ENCODE measurements around the gene SMC1B.

The SMC1B gene

DNA sequence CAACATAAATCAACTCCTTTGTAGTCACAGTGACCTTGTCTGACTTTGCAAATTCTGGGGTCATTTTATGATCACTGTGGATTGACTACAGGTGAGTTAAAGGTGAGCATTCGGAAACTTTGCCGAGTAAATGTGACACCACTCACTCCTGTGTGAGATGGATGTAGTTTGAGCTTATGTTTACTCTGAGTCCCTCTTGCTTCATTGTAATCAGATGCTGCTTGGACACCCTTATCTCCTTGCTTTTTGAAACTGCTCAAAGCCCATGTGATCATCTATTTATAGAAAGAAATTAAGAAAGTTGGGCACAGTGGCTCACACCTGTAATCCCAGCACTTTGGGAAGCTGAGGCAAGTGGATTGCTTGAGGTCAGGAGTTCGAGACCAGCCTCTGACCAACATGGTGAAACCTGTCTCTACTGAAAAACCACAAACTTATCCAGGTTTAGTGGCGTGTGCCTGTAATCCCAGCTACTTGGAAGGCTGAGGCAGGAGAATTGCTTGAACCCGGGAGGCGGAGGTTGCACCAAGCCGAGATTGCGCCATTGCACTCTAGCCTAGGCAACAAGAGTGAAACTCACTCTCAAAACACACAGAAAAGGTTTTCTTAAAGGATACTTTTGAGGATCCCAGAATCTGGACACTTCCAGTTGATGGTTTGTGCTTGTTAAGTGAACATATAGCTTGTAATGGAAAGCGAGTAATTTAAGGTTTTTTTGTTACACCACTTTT is 96.4 kb downstream of the SMC1B start:
- TF ChIP-seq, protein P1, sequence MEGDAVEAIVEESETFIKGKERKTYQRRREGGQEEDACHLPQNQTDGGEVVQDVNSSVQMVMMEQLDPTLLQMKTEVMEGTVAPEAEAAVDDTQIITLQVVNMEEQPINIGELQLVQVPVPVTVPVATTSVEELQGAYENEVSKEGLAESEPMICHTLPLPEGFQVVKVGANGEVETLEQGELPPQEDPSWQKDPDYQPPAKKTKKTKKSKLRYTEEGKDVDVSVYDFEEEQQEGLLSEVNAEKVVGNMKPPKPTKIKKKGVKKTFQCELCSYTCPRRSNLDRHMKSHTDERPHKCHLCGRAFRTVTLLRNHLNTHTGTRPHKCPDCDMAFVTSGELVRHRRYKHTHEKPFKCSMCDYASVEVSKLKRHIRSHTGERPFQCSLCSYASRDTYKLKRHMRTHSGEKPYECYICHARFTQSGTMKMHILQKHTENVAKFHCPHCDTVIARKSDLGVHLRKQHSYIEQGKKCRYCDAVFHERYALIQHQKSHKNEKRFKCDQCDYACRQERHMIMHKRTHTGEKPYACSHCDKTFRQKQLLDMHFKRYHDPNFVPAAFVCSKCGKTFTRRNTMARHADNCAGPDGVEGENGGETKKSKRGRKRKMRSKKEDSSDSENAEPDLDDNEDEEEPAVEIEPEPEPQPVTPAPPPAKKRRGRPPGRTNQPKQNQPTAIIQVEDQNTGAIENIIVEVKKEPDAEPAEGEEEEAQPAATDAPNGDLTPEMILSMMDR (conservative IDR thresholded peaks at IDR 0.05; ENCODE audit: low read depth) = no peak
- ChIA-PET POLR2A (ENCODE audit: low non-redundant PET) (no interaction called here), CTCF (no interaction called here)
- DNase-seq (ENCODE audit: low spot score) = no peak
- peak overlapping the region; percentile 64 for H3K27ac ChIP-seq

DNA sequence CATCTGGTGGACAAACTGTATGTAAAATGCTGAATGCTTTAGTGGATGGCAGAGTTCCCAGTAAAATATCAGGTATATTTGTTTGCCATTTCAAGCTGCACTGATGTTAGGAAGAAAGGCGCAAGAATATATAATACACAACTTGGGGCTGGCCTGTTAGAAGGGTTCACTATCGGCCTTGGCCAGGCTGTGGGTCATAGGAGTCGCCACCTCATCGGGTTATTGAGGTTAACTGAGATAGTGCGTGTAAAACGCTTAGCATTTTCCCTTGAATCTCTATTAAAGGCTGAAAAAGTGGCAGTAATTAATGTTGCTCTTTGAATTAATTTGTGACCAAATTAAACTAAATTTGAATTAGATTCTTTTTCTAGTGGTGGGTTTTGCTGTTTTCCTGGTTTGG is 98.6 kb downstream of the SMC1B start:
- no peak overlapping the region for H3K27ac ChIP-seq
- POLR2A ChIA-PET (ENCODE audit: low non-redundant PET) = no interaction called here

GRCh38 chr22:45314054-45314721 is 99.2 kb downstream of the SMC1B start:
- ChIA-PET CTCF (interaction anchor here (0.6 kb wide), 1 partner anchor 108 kb away, joined by 3 read pairs; no protein-coding TSS in a partner anchor), POLR2A (ENCODE audit: low non-redundant PET) (no interaction called here)
- TF ChIP-seq, protein P1 (conservative IDR thresholded peaks at IDR 0.05; ENCODE audit: low read depth) = no peak
- no peak overlapping the region for H3K27ac ChIP-seq
- no peak for DNase-seq (ENCODE audit: low spot score)

More for the DNA sequence above, 98.6 kb downstream of the SMC1B start:
- DNase-seq (ENCODE audit: low spot score) = no peak
- TF ChIP-seq, protein P1 (conservative IDR thresholded peaks at IDR 0.05; ENCODE audit: low read depth) = no peak
- CTCF ChIA-PET = interaction anchor here (0.6 kb wide), 1 partner anchor 108 kb away, joined by 3 read pairs; no protein-coding TSS in a partner anchor

GRCh38 chr22:45312856-45313255 is 100.5 kb downstream of the SMC1B start:
- ChIA-PET POLR2A (ENCODE audit: low non-redundant PET) (no interaction called here), CTCF (interaction anchor here (0.7 kb wide), 1 partner anchor 658 kb away, joined by 4 read pairs; no protein-coding TSS in a partner anchor)

DNA sequence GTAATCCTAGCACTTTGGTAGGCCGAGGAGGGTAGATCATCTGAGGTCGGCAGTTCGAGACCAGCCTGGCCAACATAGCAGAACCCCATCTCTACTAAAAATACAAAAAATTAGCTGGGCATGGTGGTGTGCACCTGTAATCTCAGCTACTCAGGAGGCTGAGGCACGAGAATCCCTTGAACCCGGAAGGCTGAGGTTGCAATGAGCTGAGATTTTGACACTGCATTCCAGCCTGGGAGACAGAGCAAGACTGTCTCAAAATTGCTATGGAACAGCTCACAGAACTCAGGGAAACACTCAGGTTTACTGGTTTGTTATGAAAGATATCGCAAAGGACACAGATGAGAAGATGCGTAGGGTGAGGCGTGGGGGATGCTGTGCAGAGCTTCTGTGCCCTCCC is 101.0 kb downstream of the SMC1B start:
- ChIA-PET POLR2A (ENCODE audit: low non-redundant PET) (no interaction called here), CTCF (no interaction called here)
- TF ChIP-seq, protein P1 (conservative IDR thresholded peaks at IDR 0.05; ENCODE audit: low read depth) = no peak
- no peak for DNase-seq (ENCODE audit: low spot score)
- H3K27ac ChIP-seq = no peak overlapping the region

More at GRCh38 chr22:45312856-45313255, 100.5 kb downstream of the SMC1B start:
- no peak for DNase-seq (ENCODE audit: low spot score)
- no peak overlapping the region for H3K27ac ChIP-seq
- TF ChIP-seq, protein P1 (conservative IDR thresholded peaks at IDR 0.05; ENCODE audit: low read depth) = no peak

DNA sequence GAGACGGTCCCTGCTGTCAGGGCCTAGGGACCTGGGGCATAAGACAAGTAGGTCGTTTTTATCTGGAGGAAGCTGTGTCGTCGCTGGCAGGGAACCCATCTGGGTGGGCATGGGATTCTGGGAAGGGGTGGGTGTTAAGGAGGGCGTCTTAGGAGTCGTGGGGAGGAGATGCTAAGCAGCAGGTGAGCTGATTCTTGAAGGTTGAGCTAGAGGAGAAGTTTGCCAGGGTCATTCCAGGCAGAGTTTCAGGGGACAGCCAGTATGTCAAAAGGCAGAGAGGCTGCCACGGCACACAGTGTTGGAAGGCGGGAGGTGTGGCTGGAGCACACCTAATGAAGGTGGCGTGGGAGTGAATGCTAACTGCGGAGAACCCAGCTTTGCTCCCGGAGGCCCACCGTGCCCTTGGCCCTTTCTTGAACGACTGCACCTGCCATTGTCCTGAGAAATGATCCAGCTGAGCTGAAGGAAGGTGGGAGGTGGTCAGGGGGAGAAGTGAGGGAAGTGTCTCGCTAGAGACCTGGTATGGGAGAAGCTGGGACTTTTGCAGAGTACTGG is 102.3 kb downstream of the SMC1B start:
- H3K27ac ChIP-seq = peak overlapping the region; percentile 77
- ChIA-PET POLR2A (ENCODE audit: low non-redundant PET) (no interaction called here), CTCF (interaction anchor here (0.6 kb wide), 1 partner anchor 22 kb away, joined by 8 read pairs; no protein-coding TSS in a partner anchor)
- DNase-seq (ENCODE audit: low spot score) = no peak
- TF ChIP-seq, protein P1 (conservative IDR thresholded peaks at IDR 0.05; ENCODE audit: low read depth) = no peak

Measured in RWPE1 (cell line).